Lung (tissue), 12 donors: ENCODE measurements around the gene RPS6KA2. TPM values are rescaled to one million over a fixed set of nuclear protein-coding genes. Genes with fewer than 3 reads are reported as not detected.
"Not testable (repeated sequence)": the region's sequence is repeated elsewhere in the genome, so short reads cannot be mapped to it uniquely, and the experiment has no call there.

Experiments used
- ATAC-seq: fragments of 200-7000 bp; cut with Tn5 transposase; one replicate; pipeline ENCODE4 v1.9.1; 2020; ENCODE audit warnings: moderate number of reproducible peaks; ENCODE audit not compliant: insufficient read depth, low FRiP score
- DNase-seq, 3 donors: peaks; one replicate each; pipeline ENCODE4 v3.0.0-alpha.2; 2013 to 2017
- H3K27ac ChIP-seq, 2 donors: one replicate each; pipeline ENCODE4 v1.5.1; 2013; ENCODE audit warnings: mild to moderate bottlenecking in 2 of 2, moderate library complexity in 2 of 2, control low read depth in 1 of 2, inconsistent platforms in 1 of 2, low read depth in 1 of 2, low read length in 1 of 2
- H3K27me3 ChIP-seq, 3 donors: one replicate each; pipeline ENCODE4 v1.5.1; 2013; ENCODE audit warnings: low read length in 2 of 3; ENCODE audit not compliant: control insufficient read depth in 3 of 3, insufficient read depth in 3 of 3
- H3K36me3 ChIP-seq, 4 donors: one replicate each; pipeline ENCODE4 v1.5.1; 2013; ENCODE audit warnings: low read length in 4 of 4, mild to moderate bottlenecking in 1 of 4, moderate library complexity in 1 of 4; ENCODE audit not compliant: control insufficient read depth in 4 of 4, insufficient read depth in 4 of 4
- H3K4me1 ChIP-seq, 5 donors: one replicate each; pipeline ENCODE4 v1.5.1; 2013; ENCODE audit warnings: low read length in 5 of 5, mild to moderate bottlenecking in 2 of 5, moderate library complexity in 1 of 5; ENCODE audit not compliant: control insufficient read depth in 5 of 5, insufficient read depth in 5 of 5
- H3K4me3 ChIP-seq: one replicate; pipeline ENCODE4 v1.5.1; 2013; ENCODE audit warnings: mild to moderate bottlenecking, control low read depth, moderate library complexity
- H3K9ac ChIP-seq, 2 donors: one replicate each; pipeline ENCODE4 v1.5.1; 2013; ENCODE audit warnings: low read length in 2 of 2, control low read depth in 1 of 2; ENCODE audit not compliant: insufficient read depth in 1 of 2
- H3K9me3 ChIP-seq, 4 donors: one replicate each; pipeline ENCODE4 v1.5.1; 2013; ENCODE audit warnings: low read length in 3 of 4, mild to moderate bottlenecking in 1 of 4, moderate library complexity in 1 of 4; ENCODE audit not compliant: control insufficient read depth in 4 of 4, insufficient read depth in 3 of 4
- whole genome bisulfite sequencing, 2 donors: extraction: QIAGEN DNeasy Blood & Tissue Kit; methylation state at CpG; one replicate each; pipeline ENCODE4 v1.1.7; 2013; 5-methylcytosine and 5-hydroxymethylcytosine counted together
- polyA plus RNA-seq, 2 donors: library from polyadenylated mRNA; stranded (reverse); fragments of 200-250 nt; gene quantifications; one replicate each; pipeline ENCODE4 v1.2.1, GENCODE V29; 2013
- total RNA-seq, 2 donors: library from RNA; depleted of rRNA in 1 of 2; stranded (reverse); fragments of >200 nt in 1 of 2; gene quantifications; one replicate each; pipeline ENCODE4 v1.2.1, GENCODE V29; 2014 to 2021
- TF ChIP-seq, protein P1 (sequence below): IDR thresholded peaks from 2 replicates; pipeline ENCODE4 v1.5.1; 2012; ENCODE audit warnings: mild to moderate bottlenecking; ENCODE audit errors: control extremely low read depth, extremely low read depth
- donor health status: control.
- donor health status: control.
- donor health status: Bipolar disorder and iron deficiency.
- donor health status: healthy.
- donor health status: DM: yes; HTN: yes; CAD: no.

RPS6KA2 gene
- total and polyA plus RNA-seq, 4 donors: 61.9 to 185 (median 105) TPM

GRCh38 chr6:166405386-166405785, 221.7 kb downstream of the RPS6KA2 start:
- H3K9me3 ChIP-seq: no peaks in the 10 kb centered on the region
- H3K4me3 ChIP-seq: no peak overlapping the region
- WGBS, 2 donors: 70 to 88% methylated on average over 7 of the region's 7 CpGs
- no peaks in the 10 kb centered on the region for H3K27me3 ChIP-seq
- DNase-seq (no peak), ATAC-seq (no peak)
- TF ChIP-seq, protein P1, sequence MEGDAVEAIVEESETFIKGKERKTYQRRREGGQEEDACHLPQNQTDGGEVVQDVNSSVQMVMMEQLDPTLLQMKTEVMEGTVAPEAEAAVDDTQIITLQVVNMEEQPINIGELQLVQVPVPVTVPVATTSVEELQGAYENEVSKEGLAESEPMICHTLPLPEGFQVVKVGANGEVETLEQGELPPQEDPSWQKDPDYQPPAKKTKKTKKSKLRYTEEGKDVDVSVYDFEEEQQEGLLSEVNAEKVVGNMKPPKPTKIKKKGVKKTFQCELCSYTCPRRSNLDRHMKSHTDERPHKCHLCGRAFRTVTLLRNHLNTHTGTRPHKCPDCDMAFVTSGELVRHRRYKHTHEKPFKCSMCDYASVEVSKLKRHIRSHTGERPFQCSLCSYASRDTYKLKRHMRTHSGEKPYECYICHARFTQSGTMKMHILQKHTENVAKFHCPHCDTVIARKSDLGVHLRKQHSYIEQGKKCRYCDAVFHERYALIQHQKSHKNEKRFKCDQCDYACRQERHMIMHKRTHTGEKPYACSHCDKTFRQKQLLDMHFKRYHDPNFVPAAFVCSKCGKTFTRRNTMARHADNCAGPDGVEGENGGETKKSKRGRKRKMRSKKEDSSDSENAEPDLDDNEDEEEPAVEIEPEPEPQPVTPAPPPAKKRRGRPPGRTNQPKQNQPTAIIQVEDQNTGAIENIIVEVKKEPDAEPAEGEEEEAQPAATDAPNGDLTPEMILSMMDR: no peak
- no peak overlapping the region for H3K27ac ChIP-seq
- H3K4me1 ChIP-seq: peaks cover 0 to 4% (median 3%) of the 10 kb centered on the region in 5 donors
- H3K36me3 ChIP-seq: peaks cover 0 to 2% (median 0%) of the 10 kb centered on the region in 4 donors
- no peak overlapping the region for H3K9ac ChIP-seq

DNA sequence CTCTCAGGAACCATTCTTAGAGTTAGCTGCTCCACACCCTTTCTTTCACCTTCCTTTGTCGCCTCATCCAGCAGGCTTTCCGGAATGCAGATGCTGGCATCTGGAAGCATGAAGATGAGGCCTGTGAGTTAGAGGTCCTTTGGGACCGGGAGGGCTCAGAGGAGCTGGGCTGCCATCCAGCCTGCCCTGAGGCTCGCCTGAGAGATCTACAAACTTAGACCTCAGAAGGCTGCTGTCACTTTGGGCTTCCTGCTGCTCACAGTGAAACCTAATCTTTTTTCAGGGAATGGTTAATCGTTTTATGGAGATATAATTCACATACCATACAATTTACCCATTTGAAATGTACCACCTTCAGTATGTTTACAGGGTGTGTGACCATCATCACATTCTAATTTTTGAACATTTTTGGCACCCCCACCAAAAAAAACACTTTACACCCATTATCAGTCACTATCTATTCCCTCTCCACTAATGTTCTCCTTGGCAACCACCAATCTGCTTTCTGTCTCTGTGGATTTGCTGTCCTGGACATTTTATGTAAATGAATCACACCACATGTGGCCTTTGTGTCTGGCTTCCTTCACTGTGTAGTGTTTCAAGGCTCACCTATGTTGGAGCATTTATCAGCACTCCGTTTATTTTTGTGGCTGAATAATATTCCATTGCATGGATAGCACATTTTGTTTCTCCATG, 224.3 kb downstream of the RPS6KA2 start:
- H3K9ac ChIP-seq: no peak overlapping the region
- WGBS, 2 donors: 70 to 76% methylated on average over 6 of the region's 6 CpGs
- peaks cover 0 to 3% (median 0%) of the 10 kb centered on the region in 4 donors for H3K9me3 ChIP-seq
- ATAC-seq (no peak), DNase-seq (no peak)
- H3K4me1 ChIP-seq: peaks cover 0 to 2% (median 0%) of the 10 kb centered on the region in 5 donors
- TF ChIP-seq, protein P1: no peak
- H3K27ac ChIP-seq: no peak overlapping the region
- H3K36me3 ChIP-seq: no peaks in the 10 kb centered on the region
- no peaks in the 10 kb centered on the region for H3K27me3 ChIP-seq
- no peak overlapping the region for H3K4me3 ChIP-seq

DNA sequence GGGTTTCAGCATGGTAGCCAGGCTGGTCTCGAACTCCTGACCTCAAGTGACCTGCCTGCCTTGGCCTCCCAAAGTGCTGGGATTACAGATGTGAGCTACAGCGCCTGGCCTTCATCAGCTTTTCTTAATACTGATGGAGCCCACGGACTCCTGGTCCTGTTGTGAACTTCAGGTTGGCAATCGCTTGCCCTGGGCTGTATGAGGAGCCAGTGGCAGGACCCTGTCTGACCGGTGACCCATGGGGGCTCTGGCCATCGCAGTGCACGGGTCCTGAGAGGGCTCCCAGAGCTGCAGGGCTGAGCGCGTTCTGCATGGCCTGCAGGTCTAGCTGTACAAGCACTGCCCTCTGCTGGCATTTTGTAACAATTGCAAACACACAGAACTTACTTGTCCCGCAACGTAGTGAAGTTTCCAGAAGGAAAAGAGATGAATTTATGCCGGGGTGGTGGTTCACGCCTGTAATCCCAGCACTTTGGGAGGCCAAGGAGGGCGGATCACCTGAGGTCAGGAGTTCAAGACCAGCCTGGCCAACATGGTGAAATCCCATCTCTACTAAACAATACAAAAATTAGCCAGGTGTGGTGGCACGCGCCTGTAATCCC, 226.3 kb downstream of the RPS6KA2 start:
- WGBS, 2 donors: 25 to 27% methylated on average over 16 of the region's 16 CpGs
- ATAC-seq: peak; percentile 85

More for the DNA sequence above, 226.3 kb downstream of the RPS6KA2 start:
- H3K27ac ChIP-seq, H3K9ac ChIP-seq, H3K9me3 ChIP-seq, H3K4me1 ChIP-seq, H3K27me3 ChIP-seq, H3K36me3 ChIP-seq, H3K4me3 ChIP-seq: not testable (repeated sequence)
- TF ChIP-seq, protein P1: peak; percentile 77
- peak; percentile 62 to 81 (median 65) for DNase-seq
